ENCODE data around the gene C11orf24.

DNA sequence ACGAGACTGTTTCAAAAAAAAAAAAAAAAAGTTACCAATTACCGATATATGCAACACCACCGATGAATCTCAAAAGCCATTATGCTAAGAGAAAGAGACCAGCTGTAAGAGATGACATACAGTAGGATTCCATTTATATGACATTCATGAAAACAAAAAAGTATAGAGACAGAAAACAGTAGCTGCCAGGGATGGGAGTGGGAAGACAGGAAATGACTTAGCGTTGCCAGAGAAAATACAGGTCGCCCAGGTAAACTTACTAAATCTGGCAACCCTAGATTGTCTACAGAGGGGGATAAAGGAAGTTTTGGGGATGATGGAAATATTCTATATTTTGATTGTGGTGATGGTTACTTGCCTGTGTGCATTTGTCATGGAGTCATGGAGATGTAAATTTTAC is 7.9 kb upstream of the C11orf24 start:
- TF ChIP-seq, protein P1, sequence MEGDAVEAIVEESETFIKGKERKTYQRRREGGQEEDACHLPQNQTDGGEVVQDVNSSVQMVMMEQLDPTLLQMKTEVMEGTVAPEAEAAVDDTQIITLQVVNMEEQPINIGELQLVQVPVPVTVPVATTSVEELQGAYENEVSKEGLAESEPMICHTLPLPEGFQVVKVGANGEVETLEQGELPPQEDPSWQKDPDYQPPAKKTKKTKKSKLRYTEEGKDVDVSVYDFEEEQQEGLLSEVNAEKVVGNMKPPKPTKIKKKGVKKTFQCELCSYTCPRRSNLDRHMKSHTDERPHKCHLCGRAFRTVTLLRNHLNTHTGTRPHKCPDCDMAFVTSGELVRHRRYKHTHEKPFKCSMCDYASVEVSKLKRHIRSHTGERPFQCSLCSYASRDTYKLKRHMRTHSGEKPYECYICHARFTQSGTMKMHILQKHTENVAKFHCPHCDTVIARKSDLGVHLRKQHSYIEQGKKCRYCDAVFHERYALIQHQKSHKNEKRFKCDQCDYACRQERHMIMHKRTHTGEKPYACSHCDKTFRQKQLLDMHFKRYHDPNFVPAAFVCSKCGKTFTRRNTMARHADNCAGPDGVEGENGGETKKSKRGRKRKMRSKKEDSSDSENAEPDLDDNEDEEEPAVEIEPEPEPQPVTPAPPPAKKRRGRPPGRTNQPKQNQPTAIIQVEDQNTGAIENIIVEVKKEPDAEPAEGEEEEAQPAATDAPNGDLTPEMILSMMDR (IDR thresholded peaks at IDR 0.05) = no peak
- no peak for TF ChIP-seq POLR2A (IDR thresholded peaks at IDR 0.05)
